ENCODE data around the gene LURAP1L.

LURAP1L gene

GRCh38 chr9:12813960-12814876 is 39.4 kb downstream of the LURAP1L start:
- DNase-seq (ENCODE audit: low read depth) = no peak

GRCh38 chr9:12814877-12815237 is 40.0 kb downstream of the LURAP1L start:
- no peak for DNase-seq (ENCODE audit: low read depth)

- DNase-seq (ENCODE audit: low read depth) = no peak
Measured at GRCh38 chr9:12815888-12816287, 41.1 kb downstream of the LURAP1L start.

GRCh38 chr9:12816656-12817101 is 41.9 kb downstream of the LURAP1L start:
- DNase-seq (ENCODE audit: low read depth) = no peak

- DNase-seq (ENCODE audit: low read depth) = no peak
Measured at GRCh38 chr9:12817702-12818101, 42.9 kb downstream of the LURAP1L start.

GRCh38 chr9:12818431-12819000 is 43.7 kb downstream of the LURAP1L start:
- no peak for DNase-seq (ENCODE audit: low read depth)

GRCh38 chr9:12819436-12820185 is 44.8 kb downstream of the LURAP1L start:
- DNase-seq (ENCODE audit: low read depth) = no peak

- DNase-seq (ENCODE audit: low read depth) = no peak
Measured at GRCh38 chr9:12822111-12822510, 47.3 kb downstream of the LURAP1L start.

GRCh38 chr9:12826924-12827565 is 52.2 kb downstream of the LURAP1L start:
- DNase-seq (ENCODE audit: low read depth) = no peak

GRCh38 chr9:12833701-12834100 is 58.9 kb downstream of the LURAP1L start:
- DNase-seq (ENCODE audit: low read depth) = no peak

GRCh38 chr9:12838546-12838945 is 63.7 kb downstream of the LURAP1L start:
- no peak for DNase-seq (ENCODE audit: low read depth)

- DNase-seq (ENCODE audit: low read depth) = no peak
Measured at GRCh38 chr9:12843735-12844134, 68.9 kb downstream of the LURAP1L start.

GRCh38 chr9:12846035-12846434 is 71.2 kb downstream of the LURAP1L start:
- DNase-seq (ENCODE audit: low read depth) = no peak

GRCh38 chr9:12847561-12847960 is 72.7 kb downstream of the LURAP1L start:
- no peak for DNase-seq (ENCODE audit: low read depth)

- no peak for DNase-seq (ENCODE audit: low read depth)
Measured at GRCh38 chr9:12849486-12850003, 74.7 kb downstream of the LURAP1L start.

GRCh38 chr9:12851341-12852090 is 76.7 kb downstream of the LURAP1L start:
- DNase-seq (ENCODE audit: low read depth) = no peak

- no peak for DNase-seq (ENCODE audit: low read depth)
Measured at GRCh38 chr9:12853051-12853450, 78.2 kb downstream of the LURAP1L start.

- no peak for DNase-seq (ENCODE audit: low read depth)
Measured at GRCh38 chr9:12854221-12854620, 79.4 kb downstream of the LURAP1L start.

- no peak for DNase-seq (ENCODE audit: low read depth)
Measured at GRCh38 chr9:12855066-12855465, 80.2 kb downstream of the LURAP1L start.

GRCh38 chr9:12856603-12857002 is 81.8 kb downstream of the LURAP1L start:
- no peak for DNase-seq (ENCODE audit: low read depth)

- DNase-seq (ENCODE audit: low read depth) = no peak
Measured at GRCh38 chr9:12859704-12860251, 85.0 kb downstream of the LURAP1L start.
